ENCODE measurements around the gene GALNT13.

GRCh38 chr2:153946036-153946435, 74.3 kb downstream of the GALNT13 start:
- TF ChIP-seq CTCF (IDR thresholded peaks at IDR 0.05; ENCODE audit: low read depth, low read length) (no peak), EZH2phosphoT487 (IDR thresholded peaks at IDR 0.05; ENCODE audit: low read depth) (no peak)

Measured in OCI-LY3 (cell line).